ENCODE data around the gene SPTB.

SPTB gene

GRCh38 chr14:64861916-64862315 is 17.8 kb downstream of the SPTB start:
- TF ChIP-seq TCF12 (IDR thresholded peaks at IDR 0.05; ENCODE audit: low read depth) (no peak), YY1 (IDR thresholded peaks at IDR 0.05; ENCODE audit: low read depth) (no peak), FOXM1 (IDR thresholded peaks at IDR 0.05; ENCODE audit: borderline replicate concordance, low read depth) (no peak), MAX (IDR thresholded peaks at IDR 0.05) (no peak), USF1 (IDR thresholded peaks at IDR 0.05) (no peak), NFIC (IDR thresholded peaks at IDR 0.05) (no peak), RAD21 (IDR thresholded peaks at IDR 0.05; ENCODE audit: low read depth) (no peak), TAF1 (IDR thresholded peaks at IDR 0.05; ENCODE audit: low read depth) (no peak), EGR1 (IDR thresholded peaks at IDR 0.05) (no peak), CREB1 (IDR thresholded peaks at IDR 0.05; ENCODE audit: low read depth) (no peak), ZBTB7A (IDR thresholded peaks at IDR 0.05; ENCODE audit: low read depth) (no peak), CEBPB (IDR thresholded peaks at IDR 0.05) (no peak), REST (IDR thresholded peaks at IDR 0.05; ENCODE audit: low read depth) (no peak), TEAD4 (IDR thresholded peaks at IDR 0.05) (no peak), EP300 (IDR thresholded peaks at IDR 0.05; ENCODE audit: borderline replicate concordance) (no peak)

GRCh38 chr14:64860039-64860438 is 19.7 kb downstream of the SPTB start:
- TF ChIP-seq USF1 (IDR thresholded peaks at IDR 0.05) (no peak), TEAD4 (IDR thresholded peaks at IDR 0.05) (no peak), EGR1 (IDR thresholded peaks at IDR 0.05) (no peak)

- TF ChIP-seq TAF1 (IDR thresholded peaks at IDR 0.05; ENCODE audit: low read depth): no peak
- TF ChIP-seq FOXM1 (IDR thresholded peaks at IDR 0.05; ENCODE audit: borderline replicate concordance, low read depth): no peak
- TF ChIP-seq REST (IDR thresholded peaks at IDR 0.05; ENCODE audit: low read depth): no peak
- TF ChIP-seq MAX (IDR thresholded peaks at IDR 0.05): 0 out of 2 replicates have a peak, but pooled peaks have one; percentile 43
These were observed 21.5 kb downstream of the SPTB start for GRCh38 chr14:64857979-64858744.

- no peak for TF ChIP-seq FOXM1 (IDR thresholded peaks at IDR 0.05; ENCODE audit: borderline replicate concordance, low read depth)
- TF ChIP-seq ZBTB7A (IDR thresholded peaks at IDR 0.05; ENCODE audit: low read depth): no peak
- TF ChIP-seq USF1 (IDR thresholded peaks at IDR 0.05): no peak
- TF ChIP-seq YY1 (IDR thresholded peaks at IDR 0.05; ENCODE audit: low read depth): no peak
- no peak for TF ChIP-seq NFIC (IDR thresholded peaks at IDR 0.05)
These were observed 22.9 kb downstream of the SPTB start for GRCh38 chr14:64856529-64857445.

- TF ChIP-seq REST (IDR thresholded peaks at IDR 0.05; ENCODE audit: low read depth): no peak
- no peak for TF ChIP-seq YY1 (IDR thresholded peaks at IDR 0.05; ENCODE audit: low read depth)
- no peak for TF ChIP-seq RAD21 (IDR thresholded peaks at IDR 0.05; ENCODE audit: low read depth)
- TF ChIP-seq EP300 (IDR thresholded peaks at IDR 0.05; ENCODE audit: borderline replicate concordance): no peak
- TF ChIP-seq TAF1 (IDR thresholded peaks at IDR 0.05; ENCODE audit: low read depth): no peak
- TF ChIP-seq CREB1 (IDR thresholded peaks at IDR 0.05; ENCODE audit: low read depth): no peak
These were observed 23.8 kb downstream of the SPTB start for GRCh38 chr14:64855721-64856528.

All from Ishikawa (cell line).